Gastrocnemius medialis (tissue), 4 donors: Measurements from ENCODE around the gene PDGFRB. TPM values are rescaled to one million over a fixed set of nuclear protein-coding genes. Genes with fewer than 3 reads are reported as not detected.

Experiments
- ATAC-seq, 2 donors: fragments of 150-250 bp; one replicate each; pipeline ENCODE4 v1.9.1; 2016
- DNase-seq, 2 donors: peaks; one replicate each; pipeline ENCODE4 v3.0.0-alpha.2; 2019
- H3K27ac ChIP-seq, 4 donors: fragments of 200-600 bp; sonication (generic); 1 replicate in 1 of 4; 2 replicates in 3 of 4; pipeline ENCODE4 v1.5.1; 2016 to 2018; ENCODE audit warnings: mild to moderate bottlenecking in 2 of 4, moderate library complexity in 1 of 4
- H3K27me3 ChIP-seq, 3 donors: fragments of 200-600 bp; sonication (generic) in 2 of 3; 1 replicate in 1 of 3; 2 replicates in 2 of 3; pipeline versions ENCODE4 v1.5.1 to v1.6.0; 2016 to 2019; ENCODE audit warnings: mild to moderate bottlenecking in 1 of 3, moderate library complexity in 1 of 3
- H3K36me3 ChIP-seq, 2 donors: fragments of 200-600 bp; sonication (generic) in 1 of 2; one replicate each; pipeline ENCODE4 v1.5.1; 2017 to 2018
- H3K4me1 ChIP-seq, 2 donors: fragments of 200-600 bp; sonication (generic) in 1 of 2; one replicate each; pipeline ENCODE4 v1.5.1; 2016 to 2017; ENCODE audit warnings: mild to moderate bottlenecking in 2 of 2
- H3K4me3 ChIP-seq, 4 donors: fragments of 200-600 bp; sonication (generic) in 3 of 4; 1 replicate in 1 of 4; 2 replicates in 3 of 4; pipeline ENCODE4 v1.5.1; 2016 to 2019; ENCODE audit warnings: mild to moderate bottlenecking in 2 of 4
- H3K9me3 ChIP-seq, 3 donors: fragments of 200-600 bp; sonication (generic) in 2 of 3; 1 replicate in 1 of 3; 2 replicates in 2 of 3; pipeline ENCODE4 v1.5.1; 2016 to 2019
- CTCF ChIP-seq, 5 experiments: fragments of 450-650 bp in 3 of 5; fragments of 200-600 bp in 2 of 5; sonication (generic) in 2 of 5; IDR thresholded peaks in 4 of 5; conservative IDR thresholded peaks in 1 of 5; 1 replicate in 4 of 5; 2 replicates in 1 of 5; pipeline ENCODE4 v1.5.1; 2016 to 2019; ENCODE audit warnings: antibody characterized with exemption in 5 of 5, mild to moderate bottlenecking in 3 of 5, moderate library complexity in 3 of 5
- POLR2A ChIP-seq, 2 donors: fragments of 450-650 bp; IDR thresholded peaks; one replicate each; pipeline ENCODE4 v1.6.1; 2017; ENCODE audit warnings: antibody characterized with exemption in 2 of 2, mild to moderate bottlenecking in 2 of 2, moderate library complexity in 2 of 2
- in situ Hi-C, 4 donors: fragments of 200-750 bp; cut with MboI; loops; one replicate each; pipeline versions ENCODE4 v1.15.0 to v1.8.0; 2017; ENCODE audit warnings: low sequenced_read_pairs in 4 of 4
- intact Hi-C: fragments of 100-400 bp; cut with DNase I; formaldehyde crosslinking; loops from one replicate; pipeline ENCODE4 v1.15.1; 2023; ENCODE audit warnings: low total_unique reads
- total RNA-seq, 4 donors: library from RNA; depleted of rRNA; stranded (reverse); fragments of >200 nt; gene quantifications; one replicate each; pipeline versions ENCODE4 v1.1.0 to v1.2.3, GENCODE V29; 2016

The PDGFRB gene
- total RNA-seq, 4 donors from 2014 or later, result 27.9 to 58.4 (median 52.5) TPM

- no peak for DNase-seq
Observed at GRCh38 chr5:150069672-150070627, 85.7 kb downstream of the PDGFRB start.

GRCh38 chr5:150068961-150069645, 86.5 kb downstream of the PDGFRB start:
- Histone ChIP-seq H3K27ac (no peak overlapping the region), H3K4me3 (no peak overlapping the region), H3K27me3 (no peaks in the 10 kb centered on the region), H3K36me3 (no peaks in the 10 kb centered on the region), H3K4me1 (no peaks in the 10 kb centered on the region), H3K9me3 (no peaks in the 10 kb centered on the region)
- no peak for ATAC-seq
- in situ Hi-C loops (no loop called here), intact Hi-C loops (no loop called here)
- DNase-seq, result no peak
- no peak for TF ChIP-seq CTCF (IDR thresholded peaks at IDR 0.05 in 4 of 5, conservative IDR thresholded peaks at IDR 0.05 in 1 of 5)
- no peak for TF ChIP-seq POLR2A (IDR thresholded peaks at IDR 0.05)

More at GRCh38 chr5:150069672-150070627, 85.7 kb downstream of the PDGFRB start:
- in situ Hi-C loops, result no loop called here
- Histone ChIP-seq H3K27me3 (no peaks in the 10 kb centered on the region), H3K4me1 (no peaks in the 10 kb centered on the region), H3K9me3 (no peaks in the 10 kb centered on the region), H3K4me3 (no peak overlapping the region), H3K36me3 (no peaks in the 10 kb centered on the region), H3K27ac (no peak overlapping the region)
- ATAC-seq, result no peak
- TF ChIP-seq CTCF (IDR thresholded peaks at IDR 0.05 in 4 of 5, conservative IDR thresholded peaks at IDR 0.05 in 1 of 5) (no peak), POLR2A (IDR thresholded peaks at IDR 0.05) (no peak)
- intact Hi-C loops, result no loop called here

DNA sequence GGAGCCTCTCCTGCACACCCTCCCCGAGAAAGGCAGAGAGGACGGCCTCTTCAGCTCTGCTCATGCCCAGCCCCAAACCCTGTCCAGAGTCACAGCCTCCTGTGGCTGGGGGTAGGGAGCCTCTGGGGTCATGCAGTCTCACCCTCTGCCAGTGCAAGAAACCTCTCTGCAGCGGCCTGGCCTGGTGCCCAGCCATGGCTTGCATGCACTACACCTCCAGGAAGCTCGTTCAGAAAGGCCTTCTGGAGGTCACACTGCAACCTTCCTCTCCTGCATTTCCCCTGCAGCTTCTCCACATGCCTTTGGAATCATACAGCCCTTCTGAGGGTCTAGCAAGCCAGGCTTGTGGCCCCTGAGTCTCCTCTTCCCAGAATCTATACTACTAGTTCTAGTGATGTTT, 87.2 kb downstream of the PDGFRB start:
- no peak for DNase-seq
- H3K36me3 ChIP-seq, result no peaks in the 10 kb centered on the region

DNA sequence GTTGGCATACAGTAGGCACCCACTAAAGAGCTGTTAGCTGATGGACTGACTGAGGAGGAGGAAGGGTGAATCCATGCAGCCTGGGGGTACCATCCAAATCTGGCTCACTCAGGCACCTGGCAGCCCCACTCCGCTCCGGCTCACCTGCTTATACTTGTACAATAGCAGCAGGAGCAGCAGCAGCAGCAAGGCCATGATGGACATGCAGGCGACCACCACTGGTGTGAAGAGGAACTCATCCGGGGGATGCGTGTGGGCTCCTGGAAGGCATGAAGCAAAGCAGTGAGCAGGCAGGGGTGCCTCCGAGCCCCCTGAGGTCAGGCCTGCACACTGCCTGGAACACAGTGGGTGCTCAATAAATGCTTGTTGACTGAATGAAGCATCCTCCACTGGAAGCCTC, 87.6 kb downstream of the PDGFRB start:
- TF ChIP-seq POLR2A (IDR thresholded peaks at IDR 0.05) (no peak), CTCF (IDR thresholded peaks at IDR 0.05 in 4 of 5, conservative IDR thresholded peaks at IDR 0.05 in 1 of 5) (no peak)
- Histone ChIP-seq H3K36me3 (no peaks in the 10 kb centered on the region), H3K27ac (no peak overlapping the region), H3K27me3 (no peaks in the 10 kb centered on the region), H3K4me1 (no peaks in the 10 kb centered on the region), H3K4me3 (no peak overlapping the region), H3K9me3 (no peaks in the 10 kb centered on the region)
- in situ Hi-C loops (no loop called here), intact Hi-C loops (no loop called here)
- ATAC-seq (no peak), DNase-seq (peak in 1 of 2 donors; percentile 1)

More for the DNA sequence above, 87.2 kb downstream of the PDGFRB start:
- Histone ChIP-seq H3K4me1 (no peaks in the 10 kb centered on the region), H3K27ac (no peak overlapping the region), H3K9me3 (no peaks in the 10 kb centered on the region), H3K27me3 (no peaks in the 10 kb centered on the region), H3K4me3 (no peak overlapping the region)
- in situ Hi-C loops, result no loop called here
- no peak for TF ChIP-seq CTCF (IDR thresholded peaks at IDR 0.05 in 4 of 5, conservative IDR thresholded peaks at IDR 0.05 in 1 of 5)
- no peak for TF ChIP-seq POLR2A (IDR thresholded peaks at IDR 0.05)
- no peak for ATAC-seq
- intact Hi-C loops, result no loop called here
